Fibroblast of gingiva (primary cell): ENCODE data around the gene ALPP.
"Not testable (repeated sequence)": the region's sequence is repeated elsewhere in the genome, so short reads cannot be mapped to it uniquely, and the experiment has no call there.

Source experiments
- DNase-seq: peaks from one replicate; pipeline ENCODE4 v3.0.0-alpha.2; 2011; ENCODE audit warnings: low read depth

Gene ALPP

GRCh38 chr2:232381204-232382031 is 2.9 kb downstream of the ALPP start:
- not testable (repeated sequence) for DNase-seq

DNA sequence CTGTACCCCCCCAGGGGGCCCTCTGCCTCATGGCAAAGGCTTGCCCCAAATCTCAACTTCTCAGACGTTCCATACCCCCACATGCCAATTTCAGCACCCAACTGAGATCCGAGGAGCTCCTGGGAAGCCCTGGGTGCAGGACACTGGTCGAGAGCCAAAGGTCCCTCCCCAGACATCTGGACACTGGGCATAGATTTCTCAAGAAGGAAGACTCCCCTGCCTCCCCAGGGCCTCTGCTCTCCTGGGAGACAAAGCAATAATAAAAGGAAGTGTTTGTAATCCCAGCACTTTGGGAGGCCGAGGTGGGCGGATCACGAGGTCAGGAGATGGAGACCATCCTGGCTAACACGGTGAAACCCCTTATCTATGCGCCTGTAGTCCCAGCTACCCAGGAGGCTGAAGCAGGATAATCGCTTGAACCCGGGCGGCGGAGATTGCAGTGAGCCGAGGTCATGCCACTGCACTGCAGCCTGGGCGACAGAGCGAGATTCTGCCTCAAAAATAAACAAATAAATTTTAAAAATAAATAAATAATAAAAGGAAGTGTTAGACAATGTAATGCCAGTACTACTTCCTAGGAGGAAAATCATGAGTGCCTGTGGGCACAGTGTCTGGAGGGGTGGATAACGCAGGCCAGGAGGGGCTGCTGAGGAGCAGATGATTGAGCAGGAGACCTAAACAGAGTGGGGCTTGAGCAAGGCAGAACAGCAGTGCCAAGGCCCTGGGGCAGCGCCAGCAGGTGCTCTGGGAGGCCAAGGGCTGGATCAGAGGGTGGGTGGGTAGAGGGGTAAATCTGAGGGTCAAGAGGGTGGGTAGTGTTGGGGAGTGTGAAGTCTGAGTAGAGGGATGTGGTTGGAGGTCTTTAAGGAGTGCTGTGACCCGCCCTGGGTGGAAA is 4.0 kb downstream of the ALPP start:
- DNase-seq = no peak

DNA sequence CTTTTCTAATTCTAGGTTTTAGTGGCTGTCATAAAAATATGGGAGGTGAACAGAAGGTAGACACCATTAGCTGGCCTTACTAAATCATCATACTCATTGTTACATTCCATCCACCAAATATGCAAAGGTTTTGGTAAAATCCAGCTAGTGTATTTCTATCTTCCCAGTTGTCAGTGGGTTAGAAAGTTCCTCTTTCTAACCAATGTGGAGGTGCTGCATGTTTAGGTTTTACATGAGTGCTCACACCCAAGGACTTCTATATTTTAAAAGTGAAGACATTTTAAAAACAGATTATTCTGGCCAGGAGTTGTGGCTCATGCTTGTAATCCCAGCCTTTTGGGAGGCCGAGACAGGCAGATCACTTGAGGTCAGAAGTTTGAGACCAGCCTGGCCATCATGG is 5.9 kb downstream of the ALPP start:
- no peak for DNase-seq

- not testable (repeated sequence) for DNase-seq
These were observed 6.5 kb downstream of the ALPP start for GRCh38 chr2:232385058-232385457.

DNA sequence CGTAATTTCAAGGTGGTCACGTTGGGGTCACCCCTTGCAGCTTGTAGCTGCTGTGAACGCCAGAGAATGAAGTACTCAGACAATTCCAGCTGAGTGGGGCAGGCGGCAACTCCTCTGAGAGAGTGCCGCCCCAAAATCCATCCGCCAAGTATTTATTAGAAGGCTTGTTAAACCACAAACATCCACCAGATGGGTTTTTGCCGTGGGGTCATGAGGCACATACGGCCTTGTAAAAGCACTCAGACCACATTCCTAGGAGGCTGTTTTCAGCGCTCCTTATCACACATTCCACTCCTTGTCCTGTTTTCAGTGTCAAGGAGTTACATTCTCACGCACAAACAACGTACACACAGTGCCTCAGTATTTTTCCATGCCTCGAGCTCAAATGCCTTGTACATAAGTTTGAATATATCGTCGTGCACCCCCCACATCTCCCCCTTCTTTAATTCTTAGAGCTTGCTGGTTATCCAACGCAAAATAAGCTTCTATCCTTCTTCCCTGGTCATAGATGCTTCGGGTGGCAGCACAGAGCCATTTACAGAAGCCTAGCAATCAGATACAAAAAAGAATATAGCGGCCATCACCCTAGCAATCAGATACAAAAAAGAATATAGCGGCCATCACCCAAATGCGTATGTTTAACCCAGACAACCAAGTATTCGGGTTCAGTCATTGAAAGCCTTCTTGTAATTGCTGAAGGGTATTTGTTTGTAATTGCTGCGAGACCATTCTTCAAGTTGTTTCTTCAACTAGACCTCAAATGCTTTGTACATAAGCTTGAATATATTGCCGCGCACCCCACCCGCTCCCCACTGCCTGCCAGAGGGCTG is 7.3 kb downstream of the ALPP start:
- DNase-seq = peak; percentile 13

DNA sequence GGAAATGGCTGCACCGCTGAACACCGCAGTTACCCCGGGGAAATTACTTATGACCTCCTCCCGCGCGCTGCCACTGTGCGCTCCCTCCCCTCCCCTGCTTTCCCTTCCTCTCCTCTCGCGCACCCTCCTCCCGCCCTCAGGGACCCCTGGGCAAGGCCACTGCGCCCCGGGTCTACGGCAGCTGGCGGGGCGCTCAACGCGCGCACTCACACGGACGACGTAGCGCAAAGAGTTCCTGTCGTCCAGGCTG is 7.9 kb downstream of the ALPP start:
- DNase-seq = no peak

GRCh38 chr2:232386740-232387450 is 8.3 kb downstream of the ALPP start:
- no peak for DNase-seq

GRCh38 chr2:232387451-232388171 is 9.1 kb downstream of the ALPP start:
- no peak for DNase-seq

DNA sequence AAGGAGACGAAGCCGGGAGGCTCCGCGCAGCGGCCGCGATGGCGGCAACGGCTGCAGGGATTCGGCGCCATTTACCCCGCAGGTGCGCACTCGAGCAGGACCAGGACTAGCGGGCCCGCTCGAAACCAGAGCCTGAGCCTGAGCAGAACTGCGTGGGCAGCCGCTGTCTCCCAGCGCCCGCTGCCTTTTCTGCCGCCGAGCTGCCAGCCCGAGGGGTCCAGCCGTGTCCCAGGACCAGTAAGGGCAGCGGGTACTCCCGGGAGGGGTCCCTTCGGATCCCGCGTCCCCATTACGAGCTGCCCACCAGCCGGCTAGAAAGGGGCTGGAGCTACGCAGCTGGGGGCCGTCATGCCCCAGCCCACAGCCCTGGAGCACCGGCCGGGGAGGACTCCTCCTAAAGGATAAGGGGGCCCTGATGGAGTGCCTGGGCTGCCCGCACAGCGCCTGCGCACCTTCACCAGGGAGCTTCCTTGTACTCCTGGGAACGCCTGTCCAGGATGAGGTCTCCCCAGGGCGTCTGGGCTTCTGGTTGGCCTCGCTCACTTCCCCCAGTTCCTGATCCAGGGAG is 9.9 kb downstream of the ALPP start:
- DNase-seq = no peak

GRCh38 chr2:232389327-232389726 is 10.8 kb downstream of the ALPP start:
- DNase-seq = no peak

GRCh38 chr2:232390661-232391060 is 12.1 kb downstream of the ALPP start:
- DNase-seq = no peak

DNA sequence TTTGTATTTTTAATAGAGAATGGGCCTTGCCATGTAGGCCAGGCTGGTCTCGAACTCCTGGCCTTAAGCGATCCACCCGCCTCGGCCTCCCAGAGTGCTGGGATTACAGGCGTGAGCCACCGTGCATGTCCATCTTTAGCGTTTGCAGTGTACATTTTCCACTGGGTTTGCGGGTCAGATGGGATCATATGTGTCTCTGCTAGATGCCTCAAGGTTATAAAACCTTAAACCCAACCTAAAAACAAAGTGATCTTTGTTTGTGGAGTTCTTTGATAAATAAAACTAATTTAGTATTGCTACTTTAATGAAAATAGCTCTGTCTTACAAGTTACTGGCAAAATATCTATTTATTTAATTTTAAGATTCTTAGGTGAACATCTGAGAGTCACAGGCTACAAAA is 15.0 kb downstream of the ALPP start:
- no peak for DNase-seq

DNA sequence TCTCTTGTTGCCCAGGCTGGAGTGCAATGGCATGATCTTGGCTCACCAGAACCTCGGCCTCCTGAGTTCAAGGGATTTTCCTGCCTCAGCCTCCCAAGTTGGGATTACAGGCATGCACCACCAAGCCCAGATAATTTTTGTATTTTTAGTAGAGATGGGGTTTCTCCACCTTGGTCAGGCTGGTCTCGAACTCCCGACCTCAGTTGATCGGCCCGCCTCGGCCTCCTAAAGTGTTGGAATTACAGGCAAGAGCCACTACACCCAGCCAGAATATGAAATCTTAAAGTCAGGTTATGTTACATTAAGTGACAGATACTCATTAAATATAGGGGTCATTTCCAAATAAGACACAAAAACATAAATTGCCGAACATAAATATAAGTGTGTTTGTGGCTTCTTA is 15.9 kb downstream of the ALPP start:
- DNase-seq = not testable (repeated sequence)

GRCh38 chr2:232395586-232395985 is 17.0 kb downstream of the ALPP start:
- no peak for DNase-seq

- no peak for DNase-seq
These were observed 18.1 kb downstream of the ALPP start for GRCh38 chr2:232396683-232397082.

DNA sequence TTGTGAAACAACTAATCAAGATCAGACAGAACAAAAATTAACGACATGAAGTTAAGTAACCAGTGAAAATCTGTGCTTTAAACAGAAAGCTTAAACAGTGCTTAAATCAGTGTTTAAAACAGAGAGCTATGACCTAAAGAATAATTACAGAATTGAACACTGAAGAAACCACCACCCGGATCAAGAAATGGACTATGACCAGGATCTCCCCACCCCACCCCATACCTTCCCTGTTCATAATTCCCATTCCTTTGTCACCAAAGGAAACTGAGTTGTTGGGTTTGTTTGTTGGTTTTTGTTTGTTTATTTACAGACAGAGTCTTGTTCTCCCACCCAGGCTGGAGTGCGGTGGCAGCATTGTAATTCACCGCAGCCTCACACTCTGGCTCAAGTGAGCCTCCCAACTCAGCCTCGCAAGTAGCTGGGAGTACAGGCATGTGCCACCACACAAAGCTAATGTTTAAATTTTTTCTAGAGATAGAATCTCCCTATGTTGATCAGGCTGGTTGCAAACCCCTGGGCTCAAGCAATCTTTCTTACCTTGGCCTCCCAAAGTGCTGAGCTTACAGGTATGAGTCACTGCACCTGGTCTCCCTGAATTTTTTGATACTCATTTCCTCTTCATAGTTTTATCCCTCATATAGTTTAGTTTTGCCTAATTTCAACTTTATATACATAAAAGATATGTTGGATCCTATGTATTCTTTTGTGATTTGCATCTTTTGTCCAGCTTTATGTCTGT is 19.9 kb downstream of the ALPP start:
- DNase-seq = no peak

- no peak for DNase-seq
These were observed 21.9 kb downstream of the ALPP start for GRCh38 chr2:232400256-232401015.

DNA sequence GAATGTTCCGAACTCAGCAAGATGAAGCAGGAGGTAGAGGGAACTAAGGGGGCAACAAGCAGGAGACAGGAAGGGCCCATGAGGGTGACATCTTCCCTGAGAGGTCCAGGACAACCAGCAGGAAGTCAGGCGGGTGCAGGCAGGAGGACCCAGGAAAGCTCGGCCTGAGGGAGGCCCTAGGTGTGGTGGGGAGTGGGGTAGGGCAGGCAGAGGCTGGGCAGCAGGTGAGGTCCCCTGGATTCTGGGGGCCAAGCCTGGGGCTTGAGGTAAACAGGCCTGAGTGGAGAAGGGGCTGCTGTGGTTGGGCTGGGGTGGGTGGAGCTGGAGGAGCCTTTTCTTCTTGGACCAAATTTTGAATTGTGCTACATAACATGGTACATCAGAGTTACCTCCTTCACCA is 24.0 kb downstream of the ALPP start:
- no peak for DNase-seq

- no peak for DNase-seq
These were observed 27.5 kb downstream of the ALPP start for GRCh38 chr2:232405943-232406510.
